ENCODE results near the gene TMEM178B.

GRCh38 chr7:141150465-141150864 is 76.6 kb downstream of the TMEM178B start:
- TF ChIP-seq CTCF (IDR thresholded peaks at IDR 0.05), result no peak
- no peak for TF ChIP-seq POLR2A (IDR thresholded peaks at IDR 0.05)
